ENCODE results near the gene RORC.

DNA sequence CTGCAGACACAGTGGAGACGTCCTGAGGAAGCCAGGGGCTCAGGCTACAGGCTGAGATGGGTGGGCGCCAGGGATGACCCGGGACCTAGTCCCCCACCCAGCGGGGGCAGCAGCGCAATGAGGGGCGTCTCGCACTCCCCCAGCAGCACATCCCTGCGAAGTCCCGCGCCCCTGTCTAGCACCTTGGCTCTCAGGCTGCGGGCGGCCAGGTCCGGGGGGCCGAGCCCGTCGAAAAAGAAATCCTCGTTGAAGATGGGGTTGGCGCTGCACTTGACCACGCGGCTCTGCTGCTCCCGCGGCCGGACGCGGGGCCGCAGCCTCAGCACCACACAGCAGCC lies 6.3 kb upstream of the RORC start:
- TF ChIP-seq, protein P1, sequence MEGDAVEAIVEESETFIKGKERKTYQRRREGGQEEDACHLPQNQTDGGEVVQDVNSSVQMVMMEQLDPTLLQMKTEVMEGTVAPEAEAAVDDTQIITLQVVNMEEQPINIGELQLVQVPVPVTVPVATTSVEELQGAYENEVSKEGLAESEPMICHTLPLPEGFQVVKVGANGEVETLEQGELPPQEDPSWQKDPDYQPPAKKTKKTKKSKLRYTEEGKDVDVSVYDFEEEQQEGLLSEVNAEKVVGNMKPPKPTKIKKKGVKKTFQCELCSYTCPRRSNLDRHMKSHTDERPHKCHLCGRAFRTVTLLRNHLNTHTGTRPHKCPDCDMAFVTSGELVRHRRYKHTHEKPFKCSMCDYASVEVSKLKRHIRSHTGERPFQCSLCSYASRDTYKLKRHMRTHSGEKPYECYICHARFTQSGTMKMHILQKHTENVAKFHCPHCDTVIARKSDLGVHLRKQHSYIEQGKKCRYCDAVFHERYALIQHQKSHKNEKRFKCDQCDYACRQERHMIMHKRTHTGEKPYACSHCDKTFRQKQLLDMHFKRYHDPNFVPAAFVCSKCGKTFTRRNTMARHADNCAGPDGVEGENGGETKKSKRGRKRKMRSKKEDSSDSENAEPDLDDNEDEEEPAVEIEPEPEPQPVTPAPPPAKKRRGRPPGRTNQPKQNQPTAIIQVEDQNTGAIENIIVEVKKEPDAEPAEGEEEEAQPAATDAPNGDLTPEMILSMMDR (IDR thresholded peaks at IDR 0.05; ENCODE audit: low read depth, low read length): no peak
- TF ChIP-seq POLR2A (IDR thresholded peaks at IDR 0.05; ENCODE audit: extremely low read depth, insufficient read length) (no peak), MYC (IDR thresholded peaks at IDR 0.05; ENCODE audit: low read depth, low read length) (no peak)
